ENCODE results near the gene OR52N2.
A peak's percentile ranks its signal among the peaks of the same experiment; 100 is the strongest.

Gene OR52N2

GRCh38 chr11:5815534-5815933 is 6.8 kb downstream of the OR52N2 start:
- no peak overlapping the region for H3K9ac ChIP-seq (ENCODE audit: low read length)
- TF ChIP-seq CTCF (IDR thresholded peaks at IDR 0.05; ENCODE audit: low read length) (no peak), EZH2phosphoT487 (IDR thresholded peaks at IDR 0.05; ENCODE audit: low read length) (no peak), EZH2 (optimal IDR thresholded peaks at IDR 0.05; ENCODE audit: low read depth, low read length) (no peak)
- H2AFZ ChIP-seq (ENCODE audit: low read length) = no peak overlapping the region
- H4K20me1 ChIP-seq (ENCODE audit: insufficient read depth, low read length) = no peaks in the 10 kb centered on the region
- no peaks in the 10 kb centered on the region for H3F3A ChIP-seq (ENCODE audit: insufficient read depth, low read length)
- no peaks in the 10 kb centered on the region for H3K9me2 ChIP-seq (replicated peaks; ENCODE audit: insufficient read depth, low read length)
- no peaks in the 10 kb centered on the region for H3K36me3 ChIP-seq (replicated peaks; ENCODE audit: insufficient read depth, low read length)
- no peak overlapping the region for H3K4me2 ChIP-seq (ENCODE audit: low read depth, low read length)
- no peaks in the 10 kb centered on the region for H3K4me1 ChIP-seq (ENCODE audit: low read length)
- no peak for DNase-seq
- H3K4me3 ChIP-seq (ENCODE audit: low read length) = no peak overlapping the region
- no peaks in the 10 kb centered on the region for H3K79me2 ChIP-seq (ENCODE audit: low read length)
- no peak overlapping the region for H3K27ac ChIP-seq (ENCODE audit: low read length)
- H3K9me3 ChIP-seq (replicated peaks; ENCODE audit: insufficient read depth, low read length) = no peaks in the 10 kb centered on the region
- H3K27me3 ChIP-seq (replicated peaks; ENCODE audit: insufficient read depth, low read length) = no peaks in the 10 kb centered on the region

- Histone ChIP-seq H2AFZ (ENCODE audit: low read length) (peak overlapping the region; percentile 37), H3K4me1 (ENCODE audit: low read length) (no peaks in the 10 kb centered on the region), H4K20me1 (ENCODE audit: insufficient read depth, low read length) (no peaks in the 10 kb centered on the region), H3K4me2 (ENCODE audit: low read depth, low read length) (peak overlapping the region; percentile 80), H3K36me3 (replicated peaks; ENCODE audit: insufficient read depth, low read length) (no peaks in the 10 kb centered on the region), H3K27ac (ENCODE audit: low read length) (no peak overlapping the region), H3F3A (ENCODE audit: insufficient read depth, low read length) (no peaks in the 10 kb centered on the region), H3K27me3 (replicated peaks; ENCODE audit: insufficient read depth, low read length) (no peaks in the 10 kb centered on the region), H3K9ac (ENCODE audit: low read length) (no peak overlapping the region; the same call in 1 of the 2 replicates), H3K9me2 (replicated peaks; ENCODE audit: insufficient read depth, low read length) (no peaks in the 10 kb centered on the region), H3K4me3 (ENCODE audit: low read length) (peak overlapping the region; percentile 34), H3K9me3 (replicated peaks; ENCODE audit: insufficient read depth, low read length) (no peaks in the 10 kb centered on the region), H3K79me2 (ENCODE audit: low read length) (no peaks in the 10 kb centered on the region)
- TF ChIP-seq EZH2 (optimal IDR thresholded peaks at IDR 0.05; ENCODE audit: low read depth, low read length) = no peak
- no peak for TF ChIP-seq CTCF (IDR thresholded peaks at IDR 0.05; ENCODE audit: low read length)
- no peak for TF ChIP-seq EZH2phosphoT487 (IDR thresholded peaks at IDR 0.05; ENCODE audit: low read length)
- peak; percentile 37 for DNase-seq
Observed at GRCh38 chr11:5818245-5818886, 9.6 kb downstream of the OR52N2 start.

GRCh38 chr11:5831196-5831829 is 22.6 kb downstream of the OR52N2 start:
- H3K9me3 ChIP-seq (replicated peaks; ENCODE audit: insufficient read depth, low read length) = no peaks in the 10 kb centered on the region
- H3K27me3 ChIP-seq (replicated peaks; ENCODE audit: insufficient read depth, low read length) = no peaks in the 10 kb centered on the region
- 0 out of 2 replicates have a peak, but pooled peaks cover 3% of the 10 kb centered on the region for H3K36me3 ChIP-seq (replicated peaks; ENCODE audit: insufficient read depth, low read length)
- DNase-seq = peak; percentile 23
- no peak overlapping the region for H3K4me2 ChIP-seq (ENCODE audit: low read depth, low read length)
- peaks cover 10% of the 10 kb centered on the region; the same call in 1 of the 2 replicates for H3K4me1 ChIP-seq (ENCODE audit: low read length)
- H3K9me2 ChIP-seq (replicated peaks; ENCODE audit: insufficient read depth, low read length) = no peaks in the 10 kb centered on the region
- TF ChIP-seq CTCF (IDR thresholded peaks at IDR 0.05; ENCODE audit: low read length) (no peak), EZH2 (optimal IDR thresholded peaks at IDR 0.05; ENCODE audit: low read depth, low read length) (no peak)
- H3K27ac ChIP-seq (ENCODE audit: low read length) = no peak overlapping the region
- no peaks in the 10 kb centered on the region for H3F3A ChIP-seq (ENCODE audit: insufficient read depth, low read length)
- H2AFZ ChIP-seq (ENCODE audit: low read length) = no peak overlapping the region
- no peaks in the 10 kb centered on the region for H3K79me2 ChIP-seq (ENCODE audit: low read length)
- H3K4me3 ChIP-seq (ENCODE audit: low read length) = no peak overlapping the region
- no peaks in the 10 kb centered on the region for H4K20me1 ChIP-seq (ENCODE audit: insufficient read depth, low read length)
- H3K9ac ChIP-seq (ENCODE audit: low read length) = no peak overlapping the region

Data from MM.1S (cell line).